Endothelial cell of umbilical vein (primary cell): Measurements from ENCODE around the gene TET2. TPM values are rescaled to one million over a fixed set of nuclear protein-coding genes. Genes with fewer than 3 reads are reported as not detected.

ENCODE experiments used
- BruUV-seq: library from RNA; stranded (reverse); fragments of 400-500 nt; replicated peaks from 2 replicates; lab custom pipeline; 2021; lab: Mats Ljungman, UMichigan
- CTCF ChIA-PET: fragments of 300-600, 350-600 bp; sonication (Branson Sonifier 250); formaldehyde crosslinking; loops from one replicate; lab custom pipeline; 2021; ENCODE audit warnings: antibody characterized with exemption, inconsistent platforms; lab: Charles Lee
- POLR2A ChIA-PET: fragments of 300-600, 350-600 bp; sonication (Branson Sonifier 250); formaldehyde crosslinking; loops from one replicate; lab custom pipeline; 2021; ENCODE audit warnings: antibody characterized with exemption, inconsistent platforms; lab: Charles Lee
- DNase-seq: peaks from one replicate; pipeline ENCODE4 v3.0.0-alpha.2; 2011; ENCODE audit warnings: low read depth, low spot score
- FAIRE-seq: peaks from 2 replicates; lab custom pipeline; 2011; peaks lifted over from hg19 to GRCh38; lab: Jason Lieb, UNC
- H2AFZ ChIP-seq: 2 replicates; pipeline ENCODE4 v1.6.0; 2012; ENCODE audit warnings: low read depth, low read length, control low read depth, inconsistent platforms
- H3K27ac ChIP-seq: 2 replicates; pipeline ENCODE4 v1.5.1; 2011; ENCODE audit warnings: low read depth, mild to moderate bottlenecking, control low read depth, low read length, moderate library complexity; ENCODE audit not compliant: insufficient read depth
- H3K27me3 ChIP-seq, 2 experiments: 2 replicates each; pipeline versions ENCODE4 v1.6.0 to v1.6.1; 2011; ENCODE audit warnings: low read length in 2 of 2, mixed read lengths in 1 of 2; ENCODE audit not compliant: control insufficient read depth in 2 of 2, insufficient read depth in 2 of 2
- H3K36me3 ChIP-seq, 2 experiments: 2 replicates in 1 of 2; 3 replicates in 1 of 2; pipeline ENCODE4 v1.5.1; 2011; ENCODE audit warnings: low read length in 2 of 2, mild to moderate bottlenecking in 1 of 2, moderate library complexity in 1 of 2; ENCODE audit not compliant: control insufficient read depth in 2 of 2, insufficient read depth in 2 of 2; ENCODE audit errors: extremely low read depth in 1 of 2
- H3K4me1 ChIP-seq: 3 replicates; pipeline ENCODE4 v1.5.1; 2011; ENCODE audit warnings: mild to moderate bottlenecking, low read length; ENCODE audit not compliant: control insufficient read depth, insufficient read depth; ENCODE audit errors: extremely low read depth
- H3K4me2 ChIP-seq: 2 replicates; pipeline ENCODE4 v1.6.1; 2011; ENCODE audit warnings: low read length, control low read depth, mixed read lengths; ENCODE audit not compliant: insufficient read depth
- H3K4me3 ChIP-seq, 3 experiments: fragments of 200-600 bp in 1 of 3; sonication (generic), shearing (Covaris generic) in 1 of 3; replicated peaks in 1 of 3; 2 replicates each; pipeline ENCODE4 v1.5.1; 2011 to 2016; ENCODE audit warnings: control low read depth in 3 of 3, low read length in 3 of 3, mild to moderate bottlenecking in 2 of 3, inconsistent platforms in 1 of 3, low read depth in 1 of 3, moderate library complexity in 1 of 3; ENCODE audit not compliant: insufficient read depth in 1 of 3
- H3K79me2 ChIP-seq: 2 replicates; pipeline ENCODE4 v1.6.0; 2012; ENCODE audit warnings: low read length, inconsistent platforms; ENCODE audit not compliant: control insufficient read depth, insufficient read depth
- H3K9ac ChIP-seq: replicated peaks from 2 replicates; pipeline ENCODE3; 2011; ENCODE audit warnings: low read length, control low read depth; ENCODE audit not compliant: insufficient read depth; ENCODE audit errors: extremely low read depth
- H3K9me1 ChIP-seq: replicated peaks from 3 replicates; pipeline ENCODE4 v1.6.0; 2011; ENCODE audit warnings: mild to moderate bottlenecking, low read length; ENCODE audit not compliant: control insufficient read depth, insufficient read depth; ENCODE audit errors: extremely low read depth
- H3K9me3 ChIP-seq: replicated peaks from 2 replicates; pipeline ENCODE4 v1.5.1; 2012; ENCODE audit warnings: low read length, inconsistent platforms; ENCODE audit not compliant: control insufficient read depth, insufficient read depth
- H4K20me1 ChIP-seq: replicated peaks from 2 replicates; pipeline ENCODE3; 2011; ENCODE audit warnings: mild to moderate bottlenecking, low read length; ENCODE audit not compliant: control insufficient read depth, insufficient read depth; ENCODE audit errors: extremely low read depth
- FOS ChIP-seq: IDR thresholded peaks from 2 replicates; pipeline ENCODE4 v1.6.1; 2011; ENCODE audit warnings: mild to moderate bottlenecking, low read length, moderate library complexity, borderline replicate concordance; ENCODE audit not compliant: insufficient read depth
- JUN ChIP-seq: IDR thresholded peaks from 2 replicates; pipeline ENCODE4 v1.6.1; 2011; ENCODE audit warnings: borderline replicate concordance, low read depth; ENCODE audit not compliant: insufficient read length, insufficient read depth
- POLR2A ChIP-seq: IDR thresholded peaks from 2 replicates; pipeline ENCODE4 v1.6.1; 2012; ENCODE audit warnings: low read depth, mild to moderate bottlenecking, control low read depth, low read length
- POLR2AphosphoS5 ChIP-seq: IDR thresholded peaks from 2 replicates; pipeline ENCODE4 v1.6.1; 2012; ENCODE audit warnings: low read depth, mild to moderate bottlenecking, control low read depth, low read length, moderate library complexity; ENCODE audit not compliant: insufficient read depth
- dilution Hi-C: fragments of 300-500 bp; cut with MboI; formaldehyde crosslinking; loops from one replicate; pipeline ENCODE4 v1.15.0; 2019; ENCODE audit warnings: low sequenced_read_pairs; ENCODE audit not compliant: extremely low pct_ligation_motif_present
- intact Hi-C: fragments of 100-400 bp; cut with micrococcal nuclease; formaldehyde crosslinking; loops from one replicate; pipeline ENCODE4 v1.10.0; 2022
- polyA plus RNA-seq, 4 experiments: library from polyadenylated mRNA; depleted of rRNA in 3 of 4; stranded (reverse) in 3 of 4; unstranded in 1 of 4; fragments of >200 nt; gene quantifications; 2 replicates each; pipeline versions ENCODE4 v1.2.1 to v1.2.3, GENCODE V29; 2011 to 2012; ENCODE audit warnings: missing spikeins in 1 of 4
- total RNA-seq: library from RNA; stranded (reverse); gene quantifications from 2 replicates; pipeline ENCODE4 v1.2.3, GENCODE V29; 2021
- TF ChIP-seq, protein P1 (sequence below): IDR thresholded peaks from 2 replicates; pipeline ENCODE4 v1.6.1; 2011; ENCODE audit not compliant: insufficient read depth, insufficient read length

TET2 gene
- total and polyA plus RNA-seq, 2 donors (not counting 3 experiments of a cell fraction or from before 2014, with no cell fraction given), result 4.8 to 17.5 TPM

GRCh38 chr4:105208561-105208960 lies 61.9 kb downstream of the TET2 start:
- FAIRE-seq (no peak), DNase-seq (no peak)
- CTCF ChIA-PET, result interaction anchor here (1.2 kb wide), 1 partner anchor 12 kb away, joined by 4 read pairs; no protein-coding TSS in a partner anchor
- H3K9me1 ChIP-seq, result no peaks in the 10 kb centered on the region
- TF ChIP-seq POLR2AphosphoS5 (no peak), JUN (no peak), POLR2A (no peak), FOS (no peak)
- TF ChIP-seq, protein P1, sequence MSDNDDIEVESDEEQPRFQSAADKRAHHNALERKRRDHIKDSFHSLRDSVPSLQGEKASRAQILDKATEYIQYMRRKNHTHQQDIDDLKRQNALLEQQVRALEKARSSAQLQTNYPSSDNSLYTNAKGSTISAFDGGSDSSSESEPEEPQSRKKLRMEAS, result no peak
- H3K9ac ChIP-seq, result no peak overlapping the region
- no peaks in the 10 kb centered on the region for H4K20me1 ChIP-seq
- no TSS peak for BruUV-seq
- intact Hi-C loops, result no loop called here
- H3K36me3 ChIP-seq, result no peaks in the 10 kb centered on the region
- H3K9me3 ChIP-seq, result no peaks in the 10 kb centered on the region
- H3K27ac ChIP-seq, result no peak overlapping the region
- POLR2A ChIA-PET, result no interaction called here
- no peaks in the 10 kb centered on the region for H3K4me1 ChIP-seq
- no peaks in the 10 kb centered on the region for H3K27me3 ChIP-seq
- no peak overlapping the region for H3K4me2 ChIP-seq
- H3K4me3 ChIP-seq, result no peak overlapping the region
- no peak overlapping the region for H2AFZ ChIP-seq
- dilution Hi-C loops, result no loop called here
- H3K79me2 ChIP-seq, result peaks cover 3% of the 10 kb centered on the region

DNA sequence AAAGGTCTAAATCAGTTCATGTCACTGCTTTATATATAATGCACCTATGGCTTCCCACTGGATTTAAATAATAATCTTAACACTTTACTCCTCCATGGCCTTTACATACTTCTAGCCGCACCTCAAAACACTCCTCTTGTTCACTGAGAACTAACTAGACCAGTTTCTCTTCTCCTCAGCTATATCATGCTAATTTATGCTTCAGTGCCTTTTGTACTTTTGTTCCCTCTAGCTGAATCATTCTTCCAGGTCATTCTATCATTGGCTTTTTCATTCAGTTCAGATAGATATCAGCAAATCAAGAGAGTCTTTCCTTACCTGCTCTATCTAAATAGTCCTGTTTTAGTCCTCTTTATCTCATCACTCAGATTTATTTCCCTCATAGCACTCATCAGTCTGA lies 64.2 kb downstream of the TET2 start:
- dilution Hi-C loops, result no loop called here
- no peak overlapping the region for H2AFZ ChIP-seq
- H3K4me3 ChIP-seq, result no peak overlapping the region
- ChIA-PET POLR2A (no interaction called here), CTCF (interaction anchor here (1.3 kb wide), 1 partner anchor 21 kb away, joined by 3 read pairs; no protein-coding TSS in a partner anchor)
- H4K20me1 ChIP-seq, result peaks cover 2% of the 10 kb centered on the region
- H3K9me1 ChIP-seq, result no peaks in the 10 kb centered on the region
- H3K4me2 ChIP-seq, result no peak overlapping the region
- no TSS peak for BruUV-seq
- H3K79me2 ChIP-seq, result peaks cover 3% of the 10 kb centered on the region
- H3K4me1 ChIP-seq, result no peaks in the 10 kb centered on the region
- H3K36me3 ChIP-seq, result no peaks in the 10 kb centered on the region
- H3K27ac ChIP-seq, result no peak overlapping the region
- no peak overlapping the region for H3K9ac ChIP-seq
- intact Hi-C loops, result no loop called here
- DNase-seq, result no peak
- no peak for TF ChIP-seq POLR2AphosphoS5
- no peak for FAIRE-seq
- no peaks in the 10 kb centered on the region for H3K27me3 ChIP-seq
- no peaks in the 10 kb centered on the region for H3K9me3 ChIP-seq
